ENCODE measurements around the gene CTDP1.

CTDP1 gene

GRCh38 chr18:79695856-79696850 lies 16.6 kb downstream of the CTDP1 start:
- in situ Hi-C loops (cut with HindIII; ENCODE audit: low sequenced_read_pairs): no loop called here

GRCh38 chr18:79697178-79697577 lies 17.6 kb downstream of the CTDP1 start:
- in situ Hi-C loops (cut with HindIII; ENCODE audit: low sequenced_read_pairs): no loop called here

GRCh38 chr18:79697976-79698375 lies 18.4 kb downstream of the CTDP1 start:
- in situ Hi-C loops (cut with HindIII; ENCODE audit: low sequenced_read_pairs): no loop called here

DNA sequence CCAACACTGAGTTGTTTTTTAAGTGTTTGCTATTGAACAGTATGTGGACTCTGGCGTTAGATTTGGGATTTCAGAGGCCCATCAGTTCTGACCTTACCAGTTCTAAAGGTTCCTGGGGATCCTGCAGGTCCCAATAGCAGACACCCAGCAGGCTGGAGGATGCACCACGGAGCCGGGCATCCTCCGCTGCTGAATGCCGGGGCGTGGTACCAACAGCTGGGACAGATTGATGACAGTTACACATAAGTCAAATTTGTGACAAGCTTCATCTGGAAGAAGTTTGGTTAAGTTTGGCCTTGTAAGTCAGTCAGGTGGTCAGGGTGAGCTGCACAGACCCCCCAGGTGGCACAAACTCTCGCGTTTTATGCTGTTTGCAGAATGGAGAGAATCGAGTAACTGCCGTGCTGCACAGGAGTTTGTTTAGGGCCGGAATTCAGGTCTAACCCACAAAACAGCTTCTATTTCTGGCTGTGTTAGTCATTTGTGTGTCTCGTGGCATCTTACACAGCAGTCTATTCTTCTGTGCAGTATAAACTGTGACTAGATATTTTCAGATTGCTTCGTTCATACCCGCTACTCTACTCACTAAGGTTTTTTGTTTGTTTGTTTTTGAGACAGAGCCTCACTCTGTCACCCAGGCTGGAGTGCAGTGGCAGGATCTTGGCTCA lies 19.2 kb downstream of the CTDP1 start:
- in situ Hi-C loops (cut with HindIII; ENCODE audit: low sequenced_read_pairs): no loop called here

DNA sequence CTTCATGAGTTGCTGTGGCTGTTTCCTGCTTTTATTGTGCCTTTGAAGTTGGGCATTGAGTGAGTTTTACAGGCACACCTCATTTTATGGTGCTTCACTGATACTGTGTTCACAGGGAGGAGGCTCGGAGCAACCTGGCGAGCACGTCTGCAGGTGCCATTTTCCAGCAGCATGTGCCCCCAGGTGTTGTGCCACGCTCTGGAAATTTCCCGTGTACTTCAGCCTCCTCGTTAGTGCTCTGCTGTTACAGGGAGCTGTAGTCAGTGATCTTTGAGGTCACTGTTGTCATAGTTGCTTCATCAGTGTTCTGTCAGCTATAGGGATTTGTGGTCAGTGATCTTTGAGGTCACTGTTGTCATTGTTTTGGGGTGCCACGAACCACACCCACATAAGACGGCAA lies 20.1 kb downstream of the CTDP1 start:
- in situ Hi-C loops (cut with HindIII; ENCODE audit: low sequenced_read_pairs): no loop called here

GRCh38 chr18:79702906-79703305 lies 23.3 kb downstream of the CTDP1 start:
- in situ Hi-C loops (cut with HindIII; ENCODE audit: low sequenced_read_pairs): no loop called here

DNA sequence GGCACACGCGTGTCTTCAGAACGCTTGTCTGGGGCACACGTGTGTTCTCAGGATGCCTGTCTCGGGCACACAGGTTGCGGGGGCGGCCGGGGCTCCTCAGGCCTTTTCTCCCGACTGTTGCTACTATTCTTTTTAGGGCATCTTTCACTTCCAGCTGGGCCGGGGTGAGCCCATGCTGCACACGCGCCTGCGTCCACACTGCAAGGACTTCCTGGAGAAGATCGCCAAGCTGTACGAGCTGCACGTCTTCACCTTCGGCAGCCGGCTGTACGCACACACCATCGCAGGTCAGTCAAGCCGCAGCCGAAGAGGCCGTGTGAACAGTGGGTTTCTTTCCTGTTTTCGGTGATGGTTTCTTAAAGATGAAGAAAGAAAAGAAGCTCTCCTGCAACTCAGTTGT lies 25.0 kb downstream of the CTDP1 start:
- in situ Hi-C loops (cut with HindIII; ENCODE audit: low sequenced_read_pairs): no loop called here

DNA sequence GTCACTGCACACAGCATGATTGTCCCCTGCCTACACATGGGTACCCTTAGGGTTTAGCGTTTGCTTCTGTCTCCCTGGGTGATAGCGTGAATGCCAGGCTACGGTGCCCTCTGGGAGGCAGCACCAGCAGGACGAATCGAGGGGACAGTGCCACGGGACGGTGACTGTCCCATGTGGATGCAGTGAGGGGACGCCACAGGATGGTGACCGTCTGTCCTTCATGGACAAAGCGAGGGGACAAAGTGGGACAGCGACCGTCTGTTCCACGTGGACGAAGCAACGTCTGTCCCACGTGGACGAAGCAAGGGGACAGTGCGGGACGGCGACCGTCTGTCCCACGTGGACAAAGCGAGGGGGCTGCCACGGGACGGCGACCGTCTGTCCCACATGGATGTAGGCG lies 25.7 kb downstream of the CTDP1 start:
- in situ Hi-C loops (cut with HindIII; ENCODE audit: low sequenced_read_pairs): no loop called here

- in situ Hi-C loops (cut with HindIII; ENCODE audit: low sequenced_read_pairs): no loop called here
Observed at GRCh38 chr18:79706006-79706405, 26.4 kb downstream of the CTDP1 start.

DNA sequence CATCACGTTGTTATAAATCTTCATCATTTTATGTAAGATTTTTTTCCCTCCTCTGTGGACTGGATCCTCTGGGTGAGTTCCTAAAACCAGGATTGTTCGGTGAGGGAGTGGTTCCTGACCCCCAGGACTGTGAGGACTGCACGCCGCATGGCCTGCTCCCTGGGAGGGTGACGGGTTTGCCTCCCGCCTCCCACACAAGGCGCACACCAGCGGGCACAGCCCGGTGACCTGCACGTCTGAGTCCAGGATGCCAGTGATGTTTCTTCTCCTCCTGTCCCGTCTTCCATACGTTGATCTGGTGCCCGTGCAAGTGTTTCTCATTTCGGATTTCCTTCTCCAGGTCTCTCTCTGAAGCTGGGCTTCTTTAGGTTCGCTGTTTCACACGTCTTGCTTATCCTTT lies 27.1 kb downstream of the CTDP1 start:
- in situ Hi-C loops (cut with HindIII; ENCODE audit: low sequenced_read_pairs): no loop called here

DNA sequence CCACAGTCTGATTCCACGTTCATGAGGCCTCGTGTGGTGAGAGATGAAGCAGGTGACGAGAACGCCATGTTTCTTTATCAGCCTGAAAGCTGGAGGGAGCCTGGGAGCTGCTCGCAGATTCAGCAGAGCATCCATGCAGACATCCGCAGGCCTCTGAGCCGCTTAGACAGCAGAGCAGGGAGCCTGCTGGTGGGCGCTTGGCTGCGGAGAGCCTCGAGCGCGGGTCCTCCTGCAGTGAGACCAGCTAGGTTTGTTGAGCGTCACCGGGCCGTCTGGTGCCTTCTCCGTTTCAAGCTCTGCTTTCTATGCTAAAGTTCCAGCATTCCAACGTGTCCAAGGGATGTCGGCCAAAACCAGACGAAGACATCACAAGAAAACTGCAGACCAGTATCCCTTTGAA lies 27.6 kb downstream of the CTDP1 start:
- in situ Hi-C loops (cut with HindIII; ENCODE audit: low sequenced_read_pairs): no loop called here

DNA sequence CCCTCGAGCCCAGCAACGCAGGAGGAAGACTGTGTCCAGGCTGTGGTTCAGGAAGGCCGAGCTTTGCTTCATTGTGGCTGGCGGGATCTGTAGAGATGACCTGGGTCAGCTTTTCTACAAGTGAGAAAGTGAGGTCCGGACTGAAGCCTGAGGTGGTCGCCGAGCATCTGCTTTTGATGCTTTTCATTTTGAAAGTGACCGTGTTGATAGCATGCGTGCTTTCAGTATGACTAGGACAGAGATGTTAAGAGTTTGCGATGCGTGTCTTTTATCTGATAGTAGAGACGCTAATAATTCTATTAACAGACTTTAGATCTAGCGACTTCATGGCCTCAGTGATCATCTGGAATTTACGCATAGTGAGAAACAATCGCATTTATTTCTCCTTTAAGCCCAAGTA lies 28.1 kb downstream of the CTDP1 start:
- in situ Hi-C loops (cut with HindIII; ENCODE audit: low sequenced_read_pairs): no loop called here

GRCh38 chr18:79708412-79708811 lies 28.8 kb downstream of the CTDP1 start:
- in situ Hi-C loops (cut with HindIII; ENCODE audit: low sequenced_read_pairs): no loop called here

DNA sequence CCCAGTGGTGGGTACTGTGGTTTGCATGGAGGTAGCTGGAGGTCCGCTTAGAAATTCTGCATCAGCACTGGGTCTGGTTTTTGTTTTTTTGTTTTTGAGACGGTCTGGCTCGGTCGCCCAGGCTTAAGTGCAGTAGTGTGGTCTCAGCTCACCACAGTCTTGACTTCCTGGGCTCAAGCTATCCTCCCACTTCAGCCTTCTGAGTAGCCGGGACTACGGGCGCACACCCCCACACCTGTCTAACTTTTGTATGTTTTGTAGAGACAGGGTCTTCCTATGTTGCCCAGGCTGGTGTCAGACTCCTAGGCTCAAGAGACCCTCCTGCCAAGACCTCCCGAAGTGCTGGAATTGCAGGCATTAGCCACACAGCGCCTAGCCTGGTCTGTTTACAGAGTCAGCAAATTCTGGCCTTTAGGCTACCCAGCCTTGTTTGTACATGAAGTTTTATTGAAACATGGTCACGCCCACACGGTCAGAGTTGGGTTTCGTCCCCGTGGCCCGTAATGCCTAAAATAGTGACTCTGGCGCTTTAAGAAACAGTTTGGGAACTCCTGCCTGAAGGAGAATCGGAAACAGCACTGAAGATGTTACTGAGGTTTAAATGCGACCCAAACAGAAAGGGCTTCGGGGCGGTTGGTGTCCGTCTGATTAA lies 32.7 kb downstream of the CTDP1 start:
- in situ Hi-C loops (cut with HindIII; ENCODE audit: low sequenced_read_pairs): no loop called here

DNA sequence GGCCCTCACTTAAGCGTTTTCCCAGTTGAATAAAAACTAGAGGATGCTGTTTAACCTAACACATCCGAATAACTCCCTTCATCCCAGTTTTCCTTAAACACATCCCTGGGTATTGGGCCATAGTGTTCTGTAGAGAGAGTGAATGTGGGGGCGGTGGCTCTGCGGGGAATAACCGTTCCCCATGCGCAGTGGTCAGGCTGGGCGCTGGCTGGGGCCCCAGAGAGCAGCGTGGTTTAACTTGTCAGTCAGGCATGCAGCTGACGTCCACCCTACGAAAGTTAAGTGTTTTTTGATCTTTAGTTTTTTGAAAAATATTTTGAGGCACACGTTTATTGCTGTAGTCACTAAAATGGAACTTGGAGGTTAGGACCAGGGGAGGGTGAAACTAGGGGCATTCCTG lies 33.7 kb downstream of the CTDP1 start:
- in situ Hi-C loops (cut with HindIII; ENCODE audit: low sequenced_read_pairs): no loop called here

DNA sequence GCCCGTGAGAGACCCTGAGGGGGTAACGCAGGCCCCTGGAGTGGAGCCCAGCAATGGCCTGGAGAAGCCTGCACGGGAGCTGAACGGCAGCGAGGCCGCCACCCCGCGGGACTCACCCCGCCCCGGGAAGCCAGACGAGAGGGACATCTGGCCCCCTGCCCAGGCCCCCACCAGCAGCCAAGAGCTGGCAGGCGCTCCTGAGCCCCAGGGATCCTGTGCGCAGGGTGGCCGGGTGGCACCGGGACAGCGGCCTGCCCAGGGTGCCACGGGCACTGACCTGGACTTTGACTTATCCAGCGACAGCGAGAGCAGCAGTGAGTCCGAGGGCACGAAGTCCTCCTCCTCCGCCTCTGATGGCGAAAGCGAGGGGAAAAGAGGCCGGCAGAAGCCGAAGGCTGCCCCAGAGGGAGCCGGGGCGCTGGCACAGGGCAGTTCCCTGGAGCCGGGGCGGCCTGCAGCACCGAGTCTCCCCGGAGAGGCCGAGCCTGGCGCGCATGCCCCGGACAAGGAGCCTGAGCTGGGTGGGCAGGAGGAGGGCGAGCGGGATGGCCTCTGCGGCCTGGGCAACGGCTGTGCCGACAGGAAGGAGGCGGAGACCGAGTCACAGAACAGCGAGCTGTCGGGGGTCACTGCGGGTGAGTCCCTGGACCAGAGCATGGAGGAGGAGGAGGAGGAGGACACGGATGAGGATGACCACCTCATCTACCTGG lies 35.1 kb downstream of the CTDP1 start:
- in situ Hi-C loops (cut with HindIII; ENCODE audit: low sequenced_read_pairs): no loop called here

DNA sequence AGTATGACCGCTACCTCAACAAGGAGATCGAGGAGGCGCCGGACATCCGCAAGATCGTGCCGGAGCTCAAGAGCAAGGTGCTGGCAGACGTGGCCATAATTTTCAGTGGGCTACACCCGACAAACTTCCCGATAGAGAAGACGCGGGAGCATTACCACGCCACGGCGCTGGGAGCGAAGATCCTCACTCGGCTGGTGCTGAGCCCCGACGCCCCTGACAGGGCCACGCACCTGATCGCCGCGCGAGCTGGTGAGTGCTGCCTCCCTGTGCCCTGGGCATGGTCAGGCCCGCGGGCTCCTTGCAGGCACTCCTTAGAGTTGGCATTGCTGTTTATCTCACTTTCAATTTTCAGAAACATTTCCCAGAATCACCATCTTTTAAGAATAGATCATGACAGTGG lies 35.7 kb downstream of the CTDP1 start:
- in situ Hi-C loops (cut with HindIII; ENCODE audit: low sequenced_read_pairs): no loop called here

DNA sequence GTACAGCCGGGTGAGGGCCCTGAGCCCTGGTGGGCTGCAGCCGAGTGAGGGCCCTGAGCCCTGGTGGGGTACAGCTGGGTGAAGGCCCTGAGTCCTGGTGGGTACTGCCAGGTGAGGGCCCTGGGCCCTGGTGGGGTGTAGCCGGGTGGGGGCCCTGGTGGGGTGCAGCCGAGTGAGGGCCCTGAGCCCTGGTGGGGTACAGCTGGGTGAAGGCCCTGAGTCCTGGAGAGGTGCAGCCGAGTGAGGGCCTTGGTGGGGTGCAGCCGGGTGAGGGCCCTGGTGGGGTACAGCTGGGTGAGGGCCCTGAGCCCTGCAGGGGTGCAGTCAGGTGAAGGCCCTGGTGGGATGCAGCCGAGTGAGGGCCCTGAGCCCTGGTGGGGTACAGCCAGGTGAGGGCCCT lies 37.5 kb downstream of the CTDP1 start:
- in situ Hi-C loops (cut with HindIII; ENCODE audit: low sequenced_read_pairs): no loop called here

DNA sequence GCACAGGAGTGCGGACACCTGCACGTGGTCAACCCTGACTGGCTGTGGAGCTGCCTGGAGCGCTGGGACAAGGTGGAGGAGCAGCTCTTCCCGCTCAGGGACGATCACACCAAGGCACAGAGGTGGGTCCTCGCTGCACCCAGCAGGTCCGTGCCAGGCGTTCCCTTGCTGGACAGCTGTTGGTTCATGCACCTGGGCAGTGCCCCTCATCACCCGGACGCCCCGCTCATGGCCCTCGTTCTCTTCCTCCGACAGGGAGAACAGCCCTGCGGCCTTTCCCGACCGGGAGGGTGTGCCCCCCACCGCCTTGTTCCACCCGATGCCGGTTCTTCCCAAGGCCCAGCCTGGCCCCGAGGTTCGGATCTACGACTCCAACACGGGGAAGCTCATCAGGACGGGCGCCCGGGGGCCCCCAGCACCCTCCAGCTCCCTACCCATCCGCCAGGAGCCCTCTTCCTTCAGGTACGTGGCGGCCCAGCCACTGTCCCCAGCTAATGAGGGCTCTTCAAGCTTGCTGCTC lies 38.0 kb downstream of the CTDP1 start:
- in situ Hi-C loops (cut with HindIII; ENCODE audit: low sequenced_read_pairs): no loop called here

DNA sequence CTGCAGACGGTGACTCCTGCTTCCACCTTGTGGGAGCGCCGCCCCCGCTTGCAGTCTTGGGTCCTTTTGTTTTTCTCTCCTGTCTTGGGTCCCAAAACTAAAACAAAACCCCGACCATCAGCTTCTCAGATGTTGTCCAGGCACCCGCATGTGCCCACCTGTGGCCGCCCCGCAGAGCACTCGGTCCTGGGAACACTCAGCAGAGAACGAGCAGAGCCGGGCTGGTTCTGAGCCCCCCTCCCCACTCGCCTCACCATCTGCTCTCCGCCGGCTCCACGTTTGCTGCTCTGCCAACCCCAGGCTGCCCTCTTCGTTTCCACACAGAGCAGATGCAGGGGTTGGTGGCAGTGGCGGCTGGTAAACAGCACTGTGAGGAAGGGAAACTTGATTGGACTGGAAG lies 38.5 kb downstream of the CTDP1 start:
- in situ Hi-C loops (cut with HindIII; ENCODE audit: low sequenced_read_pairs): no loop called here

Measured in DLD1 (cell line).